H1 (cell line): ENCODE results near the gene IPO9.

ENCODE experiments used
- ASH2L ChIP-seq: fragments of 200-600, 300-600 bp; sonication (generic); IDR thresholded peaks from one replicate; pipeline ENCODE4 v1.7.1; 2017; ENCODE audit warnings: low read length
- BCL11A ChIP-seq, 2 experiments: IDR thresholded peaks; one replicate each; pipeline ENCODE4 v1.6.1; 2011; ENCODE audit warnings: low read depth in 2 of 2, low read length in 2 of 2, mild to moderate bottlenecking in 2 of 2
- BRCA1 ChIP-seq: IDR thresholded peaks from 2 replicates; pipeline ENCODE4 v1.6.1; 2012; ENCODE audit warnings: low read depth, low read length, improper control_type of control experiment
- CTCF ChIP-seq, 3 experiments: IDR thresholded peaks; 1 replicate in 2 of 3; 2 replicates in 1 of 3; pipeline versions ENCODE4 v1.5.1 to v1.6.1; 2011; ENCODE audit warnings: low read length in 3 of 3, mild to moderate bottlenecking in 3 of 3, inconsistent platforms in 2 of 3, low read depth in 1 of 3, moderate library complexity in 1 of 3; ENCODE audit not compliant: insufficient read depth in 1 of 3; ENCODE audit errors: control extremely low read depth in 1 of 3
- GABPA ChIP-seq: IDR thresholded peaks from 2 replicates; pipeline ENCODE4 v1.6.1; 2011; ENCODE audit warnings: mild to moderate bottlenecking, low read length, moderate library complexity, borderline replicate concordance; ENCODE audit not compliant: insufficient read depth
- HDAC2 ChIP-seq, 2 experiments: fragments of 300-600 bp in 1 of 2; sonication (generic) in 1 of 2; IDR thresholded peaks; 2 replicates each; pipeline ENCODE4 v1.6.1; 2011 to 2012; ENCODE audit warnings: low read depth in 2 of 2, low read length in 2 of 2, mild to moderate bottlenecking in 2 of 2, moderate library complexity in 2 of 2, borderline replicate concordance in 1 of 2, inconsistent platforms in 1 of 2
- POLR2A ChIP-seq, 2 experiments: IDR thresholded peaks; 1 replicate in 1 of 2; 2 replicates in 1 of 2; pipeline ENCODE4 v1.6.1; 2011; ENCODE audit warnings: low read depth in 2 of 2, low read length in 2 of 2, mild to moderate bottlenecking in 2 of 2; ENCODE audit errors: control extremely low read depth in 1 of 2
- RBBP5 ChIP-seq: IDR thresholded peaks from 2 replicates; pipeline ENCODE4 v1.7.1; 2012; ENCODE audit warnings: low read depth, mild to moderate bottlenecking, inconsistent platforms, low read length, moderate library complexity, borderline replicate concordance
- RFX5 ChIP-seq: IDR thresholded peaks from 2 replicates; pipeline ENCODE4 v1.6.1; 2011; ENCODE audit warnings: low read depth, low read length, improper control_type of control experiment, borderline replicate concordance
- TBP ChIP-seq: IDR thresholded peaks from 2 replicates; pipeline ENCODE4 v1.6.1; 2011; ENCODE audit warnings: low read depth, low read length, improper control_type of control experiment
- YY1 ChIP-seq: IDR thresholded peaks from 2 replicates; pipeline ENCODE4 v1.6.1; 2011; ENCODE audit warnings: low read depth, mild to moderate bottlenecking, low read length

- TF ChIP-seq BRCA1 = no peak
- TF ChIP-seq YY1 = no peak
- peak in 1 of 3 experiments; percentile 14; a peak in 2 of 4 replicates for TF ChIP-seq CTCF (IDR thresholded peaks at IDR 0.05; ENCODE audit: control extremely low read depth in 1 of 3, insufficient read depth in 1 of 3, low read depth in 1 of 3, low read length in 3 of 3)
- TF ChIP-seq POLR2A (IDR thresholded peaks at IDR 0.05; ENCODE audit: control extremely low read depth in 1 of 2, low read depth in 2 of 2, low read length in 2 of 2) = no peak
- TF ChIP-seq RFX5 = no peak
- TF ChIP-seq TBP = no peak
- TF ChIP-seq ASH2L = no peak
- no peak for TF ChIP-seq HDAC2 (IDR thresholded peaks at IDR 0.05; ENCODE audit: borderline replicate concordance in 1 of 2, low read depth in 2 of 2, low read length in 2 of 2)
- TF ChIP-seq BCL11A (IDR thresholded peaks at IDR 0.05; ENCODE audit: low read depth in 2 of 2, low read length in 2 of 2) = no peak
- no peak for TF ChIP-seq RBBP5
- TF ChIP-seq GABPA = no peak
Observed at GRCh38 chr1:201896951-201897391, 68.0 kb downstream of the IPO9 start.
